Measurements from ENCODE around the gene WBP2NL.
A peak's percentile ranks its signal among the peaks of the same experiment; 100 is the strongest.
"Not testable (repeated sequence)": the region's sequence is repeated elsewhere in the genome, so short reads cannot be mapped to it uniquely, and the experiment has no call there.

Gene WBP2NL, protein sequence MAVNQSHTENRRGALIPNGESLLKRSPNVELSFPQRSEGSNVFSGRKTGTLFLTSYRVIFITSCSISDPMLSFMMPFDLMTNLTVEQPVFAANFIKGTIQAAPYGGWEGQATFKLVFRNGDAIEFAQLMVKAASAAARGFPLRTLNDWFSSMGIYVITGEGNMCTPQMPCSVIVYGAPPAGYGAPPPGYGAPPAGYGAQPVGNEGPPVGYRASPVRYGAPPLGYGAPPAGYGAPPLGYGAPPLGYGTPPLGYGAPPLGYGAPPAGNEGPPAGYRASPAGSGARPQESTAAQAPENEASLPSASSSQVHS

DNA sequence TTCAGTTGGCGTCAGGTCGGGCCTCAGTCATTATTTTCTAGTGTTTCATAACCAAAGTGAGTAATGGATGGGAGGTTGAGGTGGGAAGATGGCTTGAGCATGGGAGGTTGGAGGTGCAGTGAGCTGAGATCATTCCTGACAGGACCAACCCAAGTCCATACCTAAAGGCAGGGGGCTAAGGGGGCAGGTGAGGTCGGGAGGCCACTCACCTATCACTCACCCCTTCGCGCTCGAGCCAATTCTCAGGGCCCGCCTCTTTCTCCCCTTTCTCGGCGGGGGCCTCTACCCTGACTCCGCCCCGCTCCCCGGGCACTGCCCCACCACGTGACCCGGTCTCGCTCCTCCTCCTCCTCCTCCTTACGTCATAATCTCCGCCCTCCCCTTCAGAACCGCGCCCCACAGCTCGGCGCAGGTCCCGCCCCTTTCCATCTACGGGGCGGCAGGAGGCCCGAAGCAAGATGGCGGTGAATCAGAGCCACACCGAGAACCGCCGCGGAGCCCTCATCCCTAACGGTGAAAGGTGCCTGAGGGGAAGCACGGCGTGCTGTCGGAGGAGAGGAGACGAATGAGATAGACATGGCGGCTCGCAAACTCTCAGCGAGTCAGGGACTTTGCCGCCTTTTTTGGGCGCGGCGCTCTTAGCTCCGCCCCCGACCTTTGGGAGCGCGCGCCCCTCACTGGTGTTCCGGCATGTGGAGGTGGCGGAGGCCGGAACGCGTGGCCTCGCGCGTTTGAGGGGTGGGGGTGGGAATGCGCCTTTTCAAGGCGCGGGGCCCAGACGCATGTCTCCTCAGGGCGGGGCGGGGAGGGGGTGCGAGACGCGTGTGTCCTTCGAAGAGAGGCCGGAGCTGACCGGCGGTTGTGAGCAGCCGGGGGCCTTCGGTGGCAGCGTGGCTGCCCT lies at the start of gene WBP2NL:
WBP2NL (plus strand) TSS at position 428 of the 901 bp plus-strand sequence; CDS start at position 459, 31 bp downstream.
- peak; percentile 82 for DNase-seq

DNA sequence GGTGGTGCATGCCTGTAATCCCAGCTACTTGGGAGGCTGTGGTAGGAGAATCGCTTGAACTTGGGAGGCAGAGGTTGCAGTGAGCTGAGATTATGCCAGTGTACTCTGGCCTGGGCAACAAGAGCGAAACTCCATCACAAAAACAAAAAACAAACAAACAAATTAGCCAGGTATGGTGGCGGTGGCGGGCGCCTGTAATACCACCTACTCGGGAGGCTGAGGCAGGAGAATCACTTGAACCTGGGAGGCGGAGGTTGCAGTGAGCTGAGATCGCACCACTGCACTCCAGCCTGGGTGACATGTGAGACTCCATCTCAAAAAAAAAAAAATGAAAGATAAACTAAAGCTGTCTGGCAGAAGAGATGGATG lies 49.7 kb upstream of the WBP2NL start:
- DNase-seq: not testable (repeated sequence)

DNA sequence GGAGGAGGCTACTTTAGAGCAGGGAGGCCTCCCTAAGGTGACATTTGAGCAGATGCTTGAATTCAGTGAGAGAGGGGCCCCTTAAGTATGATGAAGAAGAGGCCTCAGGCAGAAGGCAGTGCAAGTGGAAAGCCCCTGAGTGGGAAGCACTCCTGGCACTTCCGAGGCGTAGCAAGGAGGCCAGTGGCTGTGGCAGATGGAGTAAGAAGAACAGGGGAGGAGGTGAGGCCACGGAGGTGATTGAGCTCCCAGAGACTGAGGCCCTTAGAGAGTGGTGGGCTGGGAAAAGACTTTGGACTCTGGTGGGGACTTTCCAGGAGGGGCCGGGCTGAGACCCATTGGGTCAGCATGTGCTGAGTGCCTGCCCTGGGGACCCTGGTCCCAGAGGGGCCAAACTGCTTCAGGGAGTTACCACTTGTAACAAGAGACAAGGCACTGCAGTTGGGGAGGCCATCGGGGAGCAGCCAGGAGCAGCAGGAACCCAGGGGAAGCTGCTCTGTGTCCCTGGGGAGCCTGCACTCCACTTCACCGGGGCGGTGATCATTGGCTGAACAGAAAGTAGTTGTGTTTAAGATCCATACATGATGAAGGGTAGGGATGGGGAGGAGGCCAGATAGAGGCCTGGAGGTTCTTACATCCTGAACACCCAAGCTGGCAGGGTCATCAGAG lies 49.2 kb upstream of the WBP2NL start:
- DNase-seq: no peak

DNA sequence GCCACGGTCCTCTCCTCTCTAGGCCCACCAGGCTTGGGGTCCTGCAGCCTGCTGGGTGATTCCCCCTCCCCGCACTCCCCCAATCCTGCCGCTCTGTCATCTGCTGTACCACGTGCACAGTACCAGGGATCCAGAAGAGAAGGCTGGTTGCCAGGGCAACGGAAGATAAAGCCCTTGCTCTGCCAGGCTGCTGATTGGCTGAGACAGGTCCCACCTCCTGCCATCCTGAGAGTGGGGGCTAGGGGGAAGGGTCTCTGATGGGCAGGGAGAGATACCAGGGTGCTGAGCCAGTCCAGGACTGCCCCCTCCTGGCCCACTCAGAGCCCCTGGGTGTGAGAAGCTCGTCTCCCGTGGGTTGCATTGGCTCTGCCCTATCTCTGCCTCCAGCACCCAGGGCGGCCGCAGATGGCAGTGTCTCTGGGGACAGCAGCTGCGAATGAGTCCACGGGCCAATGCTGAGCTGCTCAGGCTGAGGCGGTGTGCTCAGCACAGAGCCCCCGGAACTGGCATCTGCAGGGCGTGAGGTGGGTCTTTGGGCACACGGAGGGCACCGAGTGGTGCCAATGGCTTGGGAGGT lies 46.6 kb upstream of the WBP2NL start, which contains the start of gene SMIM45:
SMIM45 (plus strand) TSS at position 253 of the 577 bp plus-strand sequence.
- DNase-seq: no peak

DNA sequence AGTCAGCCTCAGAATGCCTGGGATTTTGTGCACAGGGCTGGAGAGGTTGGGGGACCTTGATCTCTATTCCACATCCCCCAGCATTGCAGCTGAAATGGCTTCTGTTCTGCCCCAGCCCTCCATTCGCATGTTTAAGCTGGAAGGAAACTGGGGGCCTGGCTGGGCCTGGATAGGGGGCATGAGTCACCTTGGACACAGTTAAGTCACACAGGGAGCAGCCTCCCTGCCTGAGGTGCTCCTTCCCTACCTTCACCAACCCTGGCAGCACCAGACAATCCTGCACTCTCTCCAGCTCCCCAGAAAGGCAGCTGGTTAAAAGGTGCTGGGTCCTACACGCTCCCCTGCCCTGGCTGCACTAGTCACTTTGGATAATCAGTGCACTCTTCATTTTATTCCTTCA lies 45.9 kb upstream of the WBP2NL start:
- no peak for DNase-seq

DNA sequence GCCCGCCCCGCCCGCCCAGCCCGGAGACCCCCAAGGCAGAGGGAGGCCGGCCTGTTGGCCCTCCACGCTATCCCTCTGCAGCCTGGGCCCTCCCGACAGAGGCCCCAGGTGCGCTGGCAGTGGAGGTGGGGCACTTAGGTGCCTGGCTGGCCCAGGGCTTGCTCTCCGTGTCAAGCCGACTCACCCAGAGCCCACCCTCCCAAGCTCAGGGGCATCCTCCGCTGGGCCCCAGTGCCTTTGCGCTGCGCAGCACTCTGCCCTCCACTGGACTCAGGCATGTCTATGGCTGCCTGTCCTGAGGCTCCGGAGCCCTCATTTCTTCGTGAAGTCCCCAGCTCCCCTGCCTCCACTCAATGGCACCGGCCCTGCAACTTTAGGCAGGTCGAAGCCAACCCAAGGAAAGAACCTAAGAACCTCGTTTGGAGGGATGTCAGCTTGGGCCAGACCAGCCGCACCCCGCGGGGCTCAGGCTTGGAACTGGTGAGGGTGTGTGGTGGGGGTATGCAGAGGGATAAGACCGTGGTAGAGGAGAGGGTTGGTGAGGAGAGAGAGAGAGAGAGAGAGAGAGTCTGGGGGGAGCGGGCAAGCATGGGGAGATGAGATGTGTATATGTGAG lies 40.5 kb upstream of the WBP2NL start:
- DNase-seq: no peak

DNA sequence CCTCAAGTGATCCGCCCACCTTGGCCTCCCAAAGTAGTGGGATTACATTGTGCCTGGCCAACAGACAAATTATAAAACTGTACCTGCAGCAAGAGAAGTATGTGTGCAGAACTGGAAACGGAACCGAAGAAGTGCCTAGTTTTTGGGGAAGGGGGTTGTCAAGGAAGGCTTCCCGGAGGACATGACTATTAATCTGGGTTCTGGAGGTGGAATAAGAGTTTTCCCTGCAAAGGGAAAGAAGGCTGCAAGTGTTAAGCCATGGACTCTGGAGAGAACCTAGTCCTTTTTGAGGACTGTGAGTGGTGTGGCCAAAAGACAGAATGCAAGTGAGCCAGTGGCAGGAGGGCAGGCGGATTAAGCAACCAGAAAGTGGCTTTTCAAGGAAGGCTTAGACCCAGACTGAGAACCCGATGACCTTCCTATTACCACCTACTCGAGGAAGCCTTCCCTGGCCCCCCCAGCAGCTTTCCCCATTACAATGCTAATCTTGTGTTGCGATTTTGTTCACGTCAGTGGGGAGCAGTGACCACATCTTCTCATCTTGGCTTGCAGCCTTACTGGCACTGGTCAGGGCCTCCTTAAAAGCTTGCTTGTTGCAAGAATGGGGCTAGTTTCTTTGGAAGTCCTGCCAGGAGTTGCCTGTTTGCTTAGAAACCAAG lies 35.0 kb upstream of the WBP2NL start:
- DNase-seq: no peak

DNA sequence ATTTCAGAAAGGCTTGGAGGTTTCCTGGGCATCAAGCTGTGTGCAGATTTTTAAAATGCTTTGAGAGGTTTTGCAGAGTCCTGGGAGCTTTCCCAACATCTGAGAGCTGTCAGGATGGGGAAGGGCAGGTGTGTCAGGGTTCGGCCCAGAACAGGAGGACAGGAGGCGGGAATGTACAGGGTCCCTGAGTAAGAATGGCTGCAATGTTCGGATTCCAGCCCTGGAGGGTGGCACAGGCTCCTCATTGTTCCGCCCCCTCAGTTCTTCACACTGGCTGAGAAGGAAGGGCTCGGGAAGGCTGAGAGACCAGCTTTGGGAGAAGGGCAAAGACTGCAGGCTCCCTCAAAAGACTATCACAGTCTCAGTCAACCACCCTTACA lies 34.5 kb upstream of the WBP2NL start:
- no peak for DNase-seq

DNA sequence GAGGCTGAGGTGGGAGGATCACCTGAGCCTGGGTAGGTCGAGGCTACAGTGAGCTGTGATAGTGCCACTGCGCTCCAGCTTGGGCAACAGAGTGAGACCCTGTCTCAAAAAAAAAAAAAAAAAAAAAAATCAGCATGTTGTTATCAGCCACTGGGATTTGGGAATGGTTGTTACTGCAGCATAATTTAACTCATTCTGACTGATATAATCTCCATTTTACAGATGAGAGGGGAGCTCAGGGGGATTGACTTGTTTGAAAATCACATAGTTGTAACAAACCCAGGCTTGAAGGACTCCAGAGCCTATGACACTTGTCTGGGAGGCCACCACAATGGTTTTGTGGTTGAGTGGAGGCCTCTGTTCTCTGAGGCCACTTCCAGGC lies 32.4 kb upstream of the WBP2NL start:
- DNase-seq: no peak

DNA sequence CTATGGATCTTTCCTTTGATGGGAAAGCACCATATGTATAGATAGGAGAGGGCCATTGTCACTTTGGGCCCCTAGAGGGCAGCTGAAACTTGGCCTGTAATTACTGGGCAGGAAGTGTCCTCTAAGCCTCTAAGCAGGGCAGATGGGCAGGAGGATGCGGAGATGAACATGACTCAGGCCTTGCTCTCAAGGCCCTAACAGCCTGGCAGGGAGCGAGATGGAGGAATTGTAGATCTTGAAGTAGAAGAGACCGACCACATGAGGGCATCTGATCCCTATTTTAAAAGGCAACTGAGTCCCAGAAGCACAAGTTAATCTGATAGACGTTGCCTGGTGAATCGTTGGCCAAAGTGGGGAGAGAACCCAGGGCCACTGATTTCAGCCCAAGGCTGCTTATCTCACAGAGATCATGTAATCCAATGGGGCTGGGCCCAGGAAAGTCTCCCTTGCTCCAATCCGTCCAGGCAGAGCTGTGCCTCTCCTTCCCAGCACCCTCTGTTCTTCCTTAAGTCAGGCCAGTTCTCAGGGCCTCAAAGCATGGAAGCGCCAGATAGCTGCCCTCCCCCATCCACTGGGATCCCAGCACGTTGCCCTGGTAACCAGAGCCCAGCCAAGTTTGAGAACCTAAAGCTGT lies 31.9 kb upstream of the WBP2NL start:
- peak; percentile 76 for DNase-seq

DNA sequence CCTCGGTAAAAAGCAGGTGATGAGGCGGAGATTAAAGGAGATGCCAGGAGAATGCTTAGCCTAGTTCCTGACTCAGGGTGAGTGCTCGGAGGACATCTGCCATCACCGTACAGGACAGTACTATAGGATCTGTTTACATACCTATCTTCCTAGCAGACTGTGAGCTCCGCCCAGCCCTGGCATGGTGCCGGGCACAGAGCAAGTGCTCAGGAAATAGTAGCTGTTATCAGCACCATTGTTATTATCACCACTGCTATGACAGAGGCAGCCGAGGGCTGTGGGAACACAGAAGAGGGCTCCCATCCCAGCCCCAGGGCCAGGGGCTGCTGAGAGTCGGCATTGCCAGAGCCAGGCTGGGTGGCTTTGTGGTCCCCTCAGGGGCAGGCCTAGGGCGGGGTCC lies 30.0 kb upstream of the WBP2NL start:
- no peak for DNase-seq

DNA sequence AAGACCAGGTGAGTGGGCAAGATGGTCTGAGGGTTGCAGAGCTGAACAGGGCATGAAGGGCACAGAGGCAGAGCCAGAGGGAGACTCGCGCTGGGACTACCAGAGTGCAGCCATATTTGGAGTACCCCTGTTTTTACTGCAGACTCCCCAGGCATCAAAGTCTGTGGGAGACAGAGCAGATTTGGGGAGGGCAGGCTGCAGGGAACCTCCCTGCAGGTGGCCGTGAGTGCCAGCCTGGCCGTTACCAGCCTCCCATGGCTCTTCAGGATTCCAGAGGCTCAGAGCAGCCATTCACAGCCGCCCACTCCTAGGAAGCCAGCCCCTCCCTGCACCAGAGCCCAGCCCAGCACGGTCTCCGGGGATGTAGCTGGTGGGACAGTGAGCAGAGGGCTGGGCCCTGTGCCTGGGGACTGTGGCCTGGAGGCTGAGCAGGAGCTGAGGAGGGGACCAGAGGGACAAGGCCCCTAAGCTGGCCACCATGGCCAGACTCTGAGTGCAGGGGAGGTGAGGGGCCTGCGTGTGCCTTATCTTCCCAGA lies 29.4 kb upstream of the WBP2NL start, which contains the start of gene SEPTIN3:
SEPTIN3 (plus strand) TSS at position 334 of the 537 bp plus-strand sequence. CDS start 2,050 bp downstream, outside the sequence.
- DNase-seq: no peak

DNA sequence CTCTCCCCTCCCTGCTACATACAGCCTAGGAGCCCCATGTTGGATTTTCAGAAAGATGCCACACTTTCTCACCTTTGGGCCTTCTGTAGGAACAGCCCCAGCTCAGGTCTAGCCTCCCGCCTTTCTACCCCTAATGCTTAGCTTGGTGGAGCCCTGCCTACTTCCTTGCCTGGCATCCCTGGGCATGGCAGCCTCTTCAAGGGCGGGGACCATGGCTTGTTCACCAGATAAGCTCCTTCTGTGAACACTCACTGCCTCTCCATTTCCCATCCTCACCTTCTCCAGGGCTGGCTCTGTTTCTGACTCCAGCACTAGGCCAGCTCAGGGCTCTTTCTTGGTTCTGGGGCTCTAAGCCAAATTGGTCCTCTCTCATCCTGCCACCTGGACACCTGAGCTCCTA lies 28.0 kb upstream of the WBP2NL start:
- DNase-seq: no peak

DNA sequence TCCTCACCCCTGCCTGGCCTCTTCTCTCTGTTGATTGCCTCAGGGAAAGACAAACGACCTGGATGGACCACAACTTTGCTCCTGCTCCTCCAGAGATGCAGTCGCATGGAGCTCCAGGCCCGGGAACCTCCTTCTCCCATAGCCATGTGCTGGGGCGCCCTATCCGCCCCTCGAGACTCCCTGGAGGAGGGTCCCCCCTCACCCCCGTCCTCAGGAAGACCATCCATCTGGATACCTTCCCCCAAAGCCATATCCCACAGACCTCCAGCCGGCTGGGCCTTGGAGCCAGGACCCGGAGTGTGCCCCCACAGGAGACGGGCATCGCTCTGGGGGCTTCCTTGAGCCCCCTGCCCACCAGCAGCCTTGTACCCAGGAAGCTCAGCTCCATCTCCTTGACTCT lies 27.2 kb upstream of the WBP2NL start:
- DNase-seq: no peak

DNA sequence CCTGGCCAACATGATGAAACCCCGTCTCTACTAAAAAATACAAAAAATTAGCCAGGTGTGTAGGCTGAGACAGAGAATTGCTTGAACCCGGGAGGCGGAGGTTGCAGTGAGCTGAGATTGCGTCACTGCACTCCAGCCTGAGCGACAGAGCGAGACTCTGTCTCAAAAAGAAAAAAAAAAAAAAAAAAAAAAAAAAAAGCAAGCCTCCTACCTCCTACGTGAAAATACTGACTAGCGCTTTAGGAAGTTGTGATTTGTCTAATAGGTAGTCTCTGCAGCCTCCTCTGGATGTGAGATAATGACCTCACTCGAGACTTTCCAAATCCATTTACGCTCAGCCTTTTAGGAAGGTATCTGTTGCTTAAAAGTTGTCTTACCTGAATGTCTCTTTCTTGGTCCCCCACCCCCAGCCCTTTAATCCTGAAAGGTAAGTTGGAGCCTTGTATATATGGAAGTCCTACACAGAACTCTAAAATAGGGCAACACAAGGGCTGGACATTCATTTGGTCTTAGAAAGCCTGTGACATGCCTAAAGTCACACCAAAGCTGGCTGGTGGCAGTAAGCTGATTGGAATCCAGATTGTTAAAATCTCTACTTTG lies 23.8 kb upstream of the WBP2NL start:
- no peak for DNase-seq

DNA sequence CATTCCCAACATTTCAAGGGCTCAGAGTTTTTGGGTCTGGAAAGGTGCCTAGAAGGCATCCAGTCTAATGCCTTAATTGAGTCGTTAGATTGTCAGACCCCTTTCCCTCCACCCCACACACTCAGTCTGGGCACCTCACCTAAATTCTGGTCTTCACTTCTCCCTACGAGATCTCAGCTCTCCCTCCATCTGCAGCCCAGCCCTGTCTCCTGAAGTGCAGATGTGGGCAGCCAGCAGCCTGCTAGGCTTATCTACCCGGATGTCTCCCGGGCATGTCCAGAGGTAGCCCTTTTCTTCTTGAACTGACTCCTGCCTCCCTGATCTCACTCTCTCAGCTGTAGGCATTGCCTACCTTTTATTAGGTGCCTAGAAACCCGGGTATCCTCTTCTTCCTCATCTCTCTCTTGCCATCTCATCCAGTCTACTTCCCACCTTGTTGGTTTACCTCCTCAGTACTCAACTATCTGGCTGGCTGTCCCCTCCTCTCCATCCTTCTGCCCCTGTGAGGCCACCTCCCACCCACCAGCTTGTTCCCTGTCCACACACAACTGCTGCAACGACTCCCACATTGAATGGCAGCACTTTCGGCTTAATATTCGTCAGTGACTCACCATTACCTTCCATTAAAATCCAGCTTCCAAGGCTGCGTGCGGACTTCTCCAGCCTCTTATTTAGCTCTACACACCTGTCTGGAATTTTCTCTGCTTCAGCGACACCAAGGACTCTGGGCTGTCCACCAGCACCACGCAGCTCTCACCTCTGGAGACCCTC lies 23.1 kb upstream of the WBP2NL start:
- DNase-seq: no peak

DNA sequence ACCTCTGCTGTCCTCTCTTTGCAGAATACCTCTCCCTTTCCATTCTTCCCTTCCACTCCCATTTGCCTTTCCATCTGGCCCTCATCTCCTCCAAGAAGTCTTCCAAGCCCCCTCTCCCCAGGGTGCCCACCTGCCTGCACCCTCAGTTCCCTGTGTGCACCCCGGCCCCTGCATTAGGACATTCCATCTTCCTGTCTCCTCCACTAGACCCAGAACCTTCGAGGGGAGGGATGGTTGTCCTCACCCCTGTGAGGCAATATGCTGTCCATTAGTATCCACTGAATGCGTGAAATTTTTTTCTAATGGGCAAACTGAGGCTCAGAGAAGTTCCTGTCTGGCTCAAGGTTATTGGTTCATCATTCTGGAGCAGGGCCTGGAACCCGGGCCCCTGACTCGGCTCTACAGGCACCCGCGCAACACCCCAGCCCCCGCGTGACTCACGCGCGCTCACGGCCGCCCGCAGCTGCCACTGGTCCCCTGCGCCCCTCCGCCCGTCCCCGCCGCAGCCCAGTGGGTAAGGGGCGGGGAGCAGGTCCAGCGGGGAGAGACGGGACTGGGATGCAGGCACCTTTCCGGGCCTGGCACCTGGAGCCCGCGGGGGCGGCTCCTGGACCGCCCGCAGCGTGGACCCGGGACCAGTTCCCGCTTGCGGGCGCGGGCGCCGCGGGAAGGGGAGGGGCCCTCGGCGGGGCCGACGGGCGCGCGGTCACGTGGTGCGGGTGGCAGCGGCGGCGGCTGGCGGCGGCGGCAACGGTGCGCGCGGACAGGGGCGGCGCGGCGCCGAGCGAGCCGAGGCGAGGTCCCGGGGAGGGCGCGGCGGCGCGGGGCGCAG lies 22.3 kb upstream of the WBP2NL start:
- DNase-seq: no peak

DNA sequence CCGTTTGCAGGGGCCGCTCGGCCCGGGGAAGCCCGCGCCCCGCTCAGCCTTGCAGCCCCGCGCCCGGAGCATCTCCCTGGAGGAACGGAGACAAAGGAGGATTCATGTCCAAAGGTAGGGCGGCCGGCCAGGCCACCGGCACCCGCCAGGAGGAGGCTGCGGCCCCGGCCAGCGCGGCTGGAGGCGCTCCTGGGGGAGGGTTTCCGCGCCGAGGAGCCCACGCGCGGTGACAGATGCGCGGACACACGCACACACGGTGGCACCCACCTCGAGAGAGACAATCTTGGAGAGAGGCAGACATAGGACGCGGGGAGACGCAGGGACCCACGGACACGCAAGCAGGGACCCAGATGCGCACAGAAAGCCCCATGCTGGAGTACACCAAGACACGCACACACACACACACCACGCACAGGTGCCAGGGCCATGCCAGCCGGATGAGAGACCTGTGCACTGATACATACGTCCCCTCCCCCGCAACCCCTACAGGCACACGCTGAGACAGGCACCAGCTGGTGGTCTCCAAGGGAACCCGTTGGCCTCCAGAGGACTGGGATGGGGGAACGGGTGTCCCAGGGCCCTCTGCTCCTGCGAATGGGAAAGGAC lies 21.5 kb upstream of the WBP2NL start:
- DNase-seq: no peak

DNA sequence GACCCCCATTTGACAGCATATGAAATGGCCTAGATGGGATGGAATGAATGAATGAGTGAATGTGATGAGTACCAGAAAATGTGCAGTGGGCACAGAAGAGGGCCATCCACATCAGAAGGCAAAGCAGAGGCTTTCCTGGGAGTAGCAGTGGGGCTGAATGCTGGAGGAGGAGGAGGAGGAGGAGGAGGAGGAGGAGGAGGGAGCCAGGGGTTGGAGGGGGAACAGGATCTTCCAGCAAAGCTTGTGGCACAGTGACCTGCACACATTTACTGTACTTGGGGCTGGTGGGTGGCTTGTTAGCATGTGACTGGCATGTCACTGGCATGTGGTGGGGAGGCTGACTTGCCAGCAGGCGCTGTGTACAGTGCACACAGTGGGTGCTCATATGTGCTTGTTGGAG lies 19.9 kb upstream of the WBP2NL start:
- no peak for DNase-seq
